PC-9 (cell line): ENCODE data around the gene INO80. TPM values are rescaled to one million over a fixed set of nuclear protein-coding genes. Genes with fewer than 3 reads are reported as not detected.

Source experiments
- BruUV-seq: library from RNA; stranded (reverse); fragments of 400-500 nt; replicated peaks from 2 replicates; lab custom pipeline; 2021; lab: Mats Ljungman, UMichigan
- CTCF ChIA-PET: fragments of 300-600 bp; sonication (Branson Sonifier 250); formaldehyde crosslinking; loops from one replicate; lab custom pipeline; 2022; ENCODE audit warnings: antibody characterized with exemption; lab: Charles Lee
- POLR2A ChIA-PET: fragments of 300-600 bp; sonication (Branson Sonifier 250); formaldehyde crosslinking; loops from one replicate; lab custom pipeline; 2022; ENCODE audit warnings: antibody characterized with exemption; ENCODE audit not compliant: unreplicated experiment; lab: Charles Lee
- DNase-seq, 2 experiments: peaks; one replicate each; pipeline versions ENCODE4 v3.0.0 to v3.0.0-alpha.2; 2015 to 2022; ENCODE audit warnings: mixed read lengths in 1 of 2
- H2AFZ ChIP-seq: fragments of 200-600 bp; sonication (generic); 2 replicates; pipeline ENCODE4 v1.8.1; 2017; ENCODE audit warnings: antibody characterized with exemption
- H3F3A ChIP-seq: fragments of 200-600 bp; sonication (generic); 2 replicates; pipeline ENCODE4 v1.8.1; 2017; ENCODE audit warnings: antibody characterized with exemption, mild to moderate bottlenecking, low read depth; ENCODE audit not compliant: insufficient read depth
- H3K27ac ChIP-seq: fragments of 200-600 bp; sonication (generic); 2 replicates; pipeline ENCODE4 v1.6.1; 2016; ENCODE audit warnings: mixed run types
- H3K27me3 ChIP-seq: fragments of 200-600 bp; sonication (generic); 2 replicates; pipeline ENCODE4 v1.6.1; 2016; ENCODE audit warnings: low read depth, mixed run types; ENCODE audit not compliant: insufficient read depth
- H3K36me3 ChIP-seq: fragments of 200-600 bp; sonication (generic); 2 replicates; pipeline ENCODE4 v1.6.1; 2016; ENCODE audit warnings: low read depth, mixed run types
- H3K4me1 ChIP-seq: fragments of 200-600 bp; sonication (generic); replicated peaks from 2 replicates; pipeline ENCODE4 v1.6.1; 2016; ENCODE audit warnings: mixed run types; ENCODE audit not compliant: insufficient read depth
- H3K4me2 ChIP-seq: fragments of 200-600 bp; sonication (generic); 2 replicates; pipeline ENCODE4 v1.6.1; 2017; ENCODE audit warnings: mixed run types
- H3K4me3 ChIP-seq: fragments of 200-600 bp; sonication (generic); 2 replicates; pipeline ENCODE4 v1.6.1; 2016; ENCODE audit warnings: mixed run types
- H3K79me2 ChIP-seq: fragments of 200-600 bp; sonication (generic); 2 replicates; pipeline ENCODE4 v1.6.1; 2017; ENCODE audit warnings: low read depth, mixed run types
- H3K9me2 ChIP-seq: fragments of 200-600 bp; sonication (generic); 2 replicates; pipeline ENCODE4 v1.8.1; 2017; ENCODE audit warnings: mild to moderate bottlenecking; ENCODE audit not compliant: insufficient read depth
- H3K9me3 ChIP-seq: fragments of 200-600 bp; sonication (generic); 2 replicates; pipeline ENCODE4 v1.8.1; 2016; ENCODE audit warnings: low read depth; ENCODE audit not compliant: insufficient read depth
- H4K20me1 ChIP-seq: fragments of 200-600 bp; sonication (generic); 2 replicates; pipeline ENCODE4 v1.8.1; 2017; ENCODE audit not compliant: insufficient read depth
- EZH2 ChIP-seq: fragments of 200-600 bp; sonication (generic); IDR thresholded peaks from 2 replicates; pipeline ENCODE4 v1.8.0; 2017; ENCODE audit warnings: antibody characterized with exemption, low read depth
- intact Hi-C: fragments of 100-400 bp; cut with micrococcal nuclease; formaldehyde crosslinking; loops from one replicate; pipeline ENCODE4 v1.10.0; 2022; ENCODE audit not compliant: unreplicated experiment
- total RNA-seq: library from RNA; stranded (reverse); gene quantifications from 2 replicates; pipeline ENCODE4 v1.2.3, GENCODE V29; 2021
- TF ChIP-seq, protein P1 (sequence below): fragments of 200-600 bp; sonication (generic); conservative IDR thresholded peaks from 2 replicates; pipeline ENCODE4 v1.6.1; 2017; ENCODE audit warnings: mixed run types, antibody characterized with exemption, mild to moderate bottlenecking, moderate library complexity

Gene INO80
- total RNA-seq, 1 experiment from 2014 or later = 18.8 TPM

DNA sequence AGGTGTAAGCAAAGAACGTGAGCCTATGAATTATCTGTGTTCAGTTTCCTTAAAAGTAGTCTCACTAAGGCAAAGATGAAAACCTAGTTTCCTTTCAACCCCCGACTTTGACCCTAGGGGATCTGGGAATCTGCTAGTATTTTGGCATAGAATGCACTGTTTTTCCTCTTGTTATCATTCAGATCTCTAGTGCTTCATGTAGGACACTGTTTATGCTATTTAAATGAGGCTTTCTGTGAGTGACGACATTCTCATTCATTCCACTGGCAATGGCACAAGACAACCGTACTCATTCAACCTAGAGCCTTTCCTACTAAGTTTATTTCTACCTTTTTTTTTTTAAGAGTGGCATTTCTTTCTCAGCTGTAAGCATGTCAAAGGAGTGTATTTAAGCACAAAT, 95.8 kb downstream of the INO80 start:
- no peak for DNase-seq
- Histone ChIP-seq H3K9me3 (no peaks in the 10 kb centered on the region), H3K27ac (no peak overlapping the region), H3K36me3 (no peaks in the 10 kb centered on the region; the same call in none of the 2 replicates), H3K4me3 (no peak overlapping the region), H3K4me2 (no peak overlapping the region), H3K79me2 (no peaks in the 10 kb centered on the region), H3K4me1 (peaks cover 13% of the 10 kb centered on the region), H3K9me2 (no peaks in the 10 kb centered on the region), H4K20me1 (peaks cover 11% of the 10 kb centered on the region; the same call in 1 of the 2 replicates), H3F3A (peaks cover 37% of the 10 kb centered on the region; the same call in 1 of the 2 replicates), H3K27me3 (no peaks in the 10 kb centered on the region), H2AFZ (no peak overlapping the region)
- no peak for TF ChIP-seq EZH2
- TF ChIP-seq, protein P1, sequence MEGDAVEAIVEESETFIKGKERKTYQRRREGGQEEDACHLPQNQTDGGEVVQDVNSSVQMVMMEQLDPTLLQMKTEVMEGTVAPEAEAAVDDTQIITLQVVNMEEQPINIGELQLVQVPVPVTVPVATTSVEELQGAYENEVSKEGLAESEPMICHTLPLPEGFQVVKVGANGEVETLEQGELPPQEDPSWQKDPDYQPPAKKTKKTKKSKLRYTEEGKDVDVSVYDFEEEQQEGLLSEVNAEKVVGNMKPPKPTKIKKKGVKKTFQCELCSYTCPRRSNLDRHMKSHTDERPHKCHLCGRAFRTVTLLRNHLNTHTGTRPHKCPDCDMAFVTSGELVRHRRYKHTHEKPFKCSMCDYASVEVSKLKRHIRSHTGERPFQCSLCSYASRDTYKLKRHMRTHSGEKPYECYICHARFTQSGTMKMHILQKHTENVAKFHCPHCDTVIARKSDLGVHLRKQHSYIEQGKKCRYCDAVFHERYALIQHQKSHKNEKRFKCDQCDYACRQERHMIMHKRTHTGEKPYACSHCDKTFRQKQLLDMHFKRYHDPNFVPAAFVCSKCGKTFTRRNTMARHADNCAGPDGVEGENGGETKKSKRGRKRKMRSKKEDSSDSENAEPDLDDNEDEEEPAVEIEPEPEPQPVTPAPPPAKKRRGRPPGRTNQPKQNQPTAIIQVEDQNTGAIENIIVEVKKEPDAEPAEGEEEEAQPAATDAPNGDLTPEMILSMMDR = no peak
- intact Hi-C loops = no loop called here
- ChIA-PET CTCF (no interaction called here), POLR2A (no interaction called here)
- no TSS peak for BruUV-seq

DNA sequence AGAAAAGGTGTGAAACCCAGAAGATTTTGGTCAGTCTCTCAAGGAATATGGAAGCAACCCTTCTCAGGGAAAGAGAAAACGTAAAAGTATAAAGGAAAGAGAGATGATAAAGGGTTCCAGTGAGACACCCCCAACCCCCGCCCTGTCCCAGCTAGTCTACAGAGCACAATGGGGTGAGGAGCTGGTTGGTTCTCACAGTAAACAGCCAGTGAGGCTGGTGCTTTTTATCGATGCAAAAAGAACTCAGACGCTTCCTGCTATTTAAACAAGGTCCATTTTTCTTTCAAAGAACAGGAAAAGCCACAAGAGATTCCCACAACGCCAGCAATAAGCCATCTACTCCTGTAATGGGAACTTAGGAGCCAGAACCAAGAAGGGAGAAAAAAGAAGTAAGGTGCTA, 96.9 kb downstream of the INO80 start:
- BruUV-seq = no TSS peak

GRCh38 chr15:41018534-41018933, 97.5 kb downstream of the INO80 start:
- ChIA-PET POLR2A (interaction anchor here (0.7 kb wide), 1 partner anchor 114 kb away, joined by 4 read pairs; no protein-coding TSS in a partner anchor), CTCF (interaction anchor here (0.6 to 2.2 kb wide), 5 partner anchors 37 to 647 kb away, joined by 3 to 12 read pairs (median 3); no protein-coding TSS in a partner anchor)

More for the DNA sequence above, 96.9 kb downstream of the INO80 start:
- H3K79me2 ChIP-seq = no peaks in the 10 kb centered on the region
- H3F3A ChIP-seq = peaks cover 44% of the 10 kb centered on the region; the same call in 1 of the 2 replicates
- H3K9me3 ChIP-seq = no peaks in the 10 kb centered on the region
- DNase-seq = no peak
- H3K4me3 ChIP-seq = no peak overlapping the region
- no peak overlapping the region for H3K27ac ChIP-seq
- peaks cover 11% of the 10 kb centered on the region; the same call in 1 of the 2 replicates for H4K20me1 ChIP-seq
- H3K9me2 ChIP-seq = no peaks in the 10 kb centered on the region
- H3K4me1 ChIP-seq = peaks cover 13% of the 10 kb centered on the region
- H3K4me2 ChIP-seq = no peak overlapping the region
- ChIA-PET CTCF (interaction anchor here (0.6 to 2.2 kb wide), 4 partner anchors 38 to 647 kb away, joined by 3 to 12 read pairs (median 6); no protein-coding TSS in a partner anchor), POLR2A (interaction anchor here (0.7 kb wide), 1 partner anchor 115 kb away, joined by 4 read pairs; no protein-coding TSS in a partner anchor)
- no peak overlapping the region for H2AFZ ChIP-seq
- intact Hi-C loops = loop anchor here (10.0 kb wide), 1 partner anchor 166 kb away; no protein-coding TSS in a partner anchor
- peaks cover 3% of the 10 kb centered on the region for H3K36me3 ChIP-seq
- no peaks in the 10 kb centered on the region for H3K27me3 ChIP-seq
- TF ChIP-seq EZH2 = no peak
- TF ChIP-seq, protein P1 = no peak

More at GRCh38 chr15:41018534-41018933, 97.5 kb downstream of the INO80 start:
- Histone ChIP-seq H3K9me2 (no peaks in the 10 kb centered on the region), H3K27me3 (no peaks in the 10 kb centered on the region), H3K36me3 (peaks cover 3% of the 10 kb centered on the region), H3K27ac (peak overlapping the region; percentile 54), H3K79me2 (no peaks in the 10 kb centered on the region), H4K20me1 (peaks cover 11% of the 10 kb centered on the region; the same call in 1 of the 2 replicates), H2AFZ (no peak overlapping the region), H3K4me3 (no peak overlapping the region), H3F3A (peaks cover 44% of the 10 kb centered on the region; the same call in 1 of the 2 replicates), H3K9me3 (no peaks in the 10 kb centered on the region), H3K4me1 (peaks cover 13% of the 10 kb centered on the region), H3K4me2 (peak overlapping the region; percentile 41)
- no TSS peak for BruUV-seq
- TF ChIP-seq EZH2 = no peak
- TF ChIP-seq, protein P1 = peak; percentile 67
- intact Hi-C loops = loop anchor here (1.0 to 10.0 kb wide), 3 partner anchors 77 to 166 kb away; no protein-coding TSS in a partner anchor
- DNase-seq = peak; percentile 42 to 95
